Adipose tissue (tissue), 3 donors: Measurements from ENCODE around the gene CHCHD4. TPM values are rescaled to one million over a fixed set of nuclear protein-coding genes. Genes with fewer than 3 reads are reported as not detected.
"Not testable (repeated sequence)": the region's sequence is repeated elsewhere in the genome, so short reads cannot be mapped to it uniquely, and the experiment has no call there.

Source experiments
- H3K27ac ChIP-seq: one replicate; pipeline ENCODE4 v1.5.1; 2013; ENCODE audit warnings: low read depth, low read length
- WGBS, 3 donors: extraction: QIAGEN DNeasy Blood & Tissue Kit; methylation state at CpG; one replicate each; pipeline ENCODE4 v1.1.7; 2013; 5-methylcytosine and 5-hydroxymethylcytosine counted together
- polyA plus RNA-seq, 3 donors: library from polyadenylated mRNA; stranded (reverse); fragments of 200-250 nt; gene quantifications; one replicate each; pipeline ENCODE4 v1.2.3, GENCODE V29; 2013
- donor health status: healthy with polysubstance abuse.
- donor health status: Bipolar disorder and iron deficiency.
- donor health status: healthy.

CHCHD4 gene
- polyA plus RNA-seq, 3 donors: 9.7 to 16.1 (median 14.7) TPM

GRCh38 chr3:14126017-14126886 lies 1.6 kb upstream of the CHCHD4 start:
- WGBS, 3 donors: 53 to 58% (median 55%) methylated on average over 11 of the region's 11 CpGs
- no peak overlapping the region for H3K27ac ChIP-seq

GRCh38 chr3:14125193-14126016 lies 735 bp upstream of the CHCHD4 start:
- peak overlapping the region; percentile 89 for H3K27ac ChIP-seq
- 0% methylated on average over 44 of the region's 44 CpGs for WGBS, 3 donors

- H3K27ac ChIP-seq: no peak overlapping the region
These were observed 451 bp downstream of the CHCHD4 start for GRCh38 chr3:14124223-14124614.

GRCh38 chr3:14123308-14124222 lies 1.1 kb downstream of the CHCHD4 start:
- H3K27ac ChIP-seq: no peak overlapping the region
- WGBS, 3 donors: 54 to 55% (median 55%) methylated on average over 15 of the region's 15 CpGs

More at GRCh38 chr3:14124223-14124614, 451 bp downstream of the CHCHD4 start:
- WGBS, 3 donors: 0 to 1% (median 0%) methylated on average over 35 to 37 of the region's 37 CpGs

- WGBS, 3 donors: 86 to 92% (median 86%) methylated on average over 3 of the region's 3 CpGs
- H3K27ac ChIP-seq: no peak overlapping the region
These were observed 2.4 kb downstream of the CHCHD4 start for GRCh38 chr3:14122301-14122700.

- H3K27ac ChIP-seq: no peak overlapping the region
- 89 to 92% (median 89%) methylated on average over 5 of the region's 5 CpGs for WGBS, 3 donors
These were observed 2.8 kb downstream of the CHCHD4 start for GRCh38 chr3:14121859-14122258.

GRCh38 chr3:14120921-14121448 lies 3.7 kb downstream of the CHCHD4 start:
- WGBS, 3 donors: 94 to 99% (median 97%) methylated on average over 2 of the region's 2 CpGs
- H3K27ac ChIP-seq: not testable (repeated sequence)

GRCh38 chr3:14120111-14120920 lies 4.4 kb downstream of the CHCHD4 start:
- H3K27ac ChIP-seq: no peak overlapping the region
- WGBS, 3 donors: 94 to 95% (median 94%) methylated on average over 11 of the region's 11 CpGs

GRCh38 chr3:14119651-14120050 lies 5.0 kb downstream of the CHCHD4 start:
- H3K27ac ChIP-seq: no peak overlapping the region
- 84 to 87% (median 85%) methylated on average over 2 of the region's 2 CpGs for WGBS, 3 donors

- H3K27ac ChIP-seq: no peak overlapping the region
- WGBS, 3 donors: 43 to 63% (median 61%) methylated on average over 13 of the region's 13 CpGs
These were observed 6.0 kb downstream of the CHCHD4 start for GRCh38 chr3:14118400-14119381.

- WGBS, 3 donors: 87 to 91% (median 91%) methylated on average over 10 of the region's 10 CpGs
- H3K27ac ChIP-seq: no peak overlapping the region
These were observed 6.9 kb downstream of the CHCHD4 start for GRCh38 chr3:14117468-14118399.

GRCh38 chr3:14113965-14114635 lies 10.6 kb downstream of the CHCHD4 start:
- H3K27ac ChIP-seq: no peak overlapping the region
- 88 to 93% (median 90%) methylated on average over 7 of the region's 7 CpGs for WGBS, 3 donors

- 63 to 95% (median 93%) methylated on average over 4 of the region's 4 CpGs for WGBS, 3 donors
- no peak overlapping the region for H3K27ac ChIP-seq
These were observed 14.0 kb downstream of the CHCHD4 start for GRCh38 chr3:14110699-14111098.

GRCh38 chr3:14109821-14110220 lies 14.8 kb downstream of the CHCHD4 start:
- WGBS, 3 donors: 97 to 99% (median 97%) methylated on average over 5 of the region's 5 CpGs
- not testable (repeated sequence) for H3K27ac ChIP-seq
